H1 (cell line): ENCODE measurements around the gene IMPG2. TPM values are rescaled to one million over a fixed set of nuclear protein-coding genes. Genes with fewer than 3 reads are reported as not detected.

ENCODE experiments used
- CHD7 ChIP-seq: fragments of 300-600 bp; sonication (generic); IDR thresholded peaks from 2 replicates; pipeline ENCODE4 v1.7.1; 2012; ENCODE audit warnings: low read length, moderate library complexity, mild to moderate bottlenecking, inconsistent platforms; ENCODE audit not compliant: insufficient replicate concordance
- polyA plus RNA-seq, 7 experiments: library from polyadenylated mRNA; depleted of rRNA in 3 of 7; stranded (reverse) in 5 of 7; unstranded in 2 of 7; fragments of >200 nt in 5 of 7; fragments of 200-250 nt in 2 of 7; gene quantifications; 1 replicate in 5 of 7; 2 replicates in 1 of 7; 4 replicates in 1 of 7; pipeline versions ENCODE4 v1.2.1 to v1.2.3, GENCODE V29; 2011 to 2013; ENCODE audit warnings: missing spikeins in 2 of 7, mixed read lengths in 2 of 7
- total RNA-seq: library from RNA; stranded (reverse); fragmentation: NEBNext Ultra II Directional; extraction: Animal tissue kit (Norgen Biotek cat#: 25700); gene quantifications from 2 replicates; pipeline ENCODE4 v1.2.1, GENCODE V29; 2021

IMPG2 gene
- total and polyA plus RNA-seq, 2 of the 8 experiments (the other 6 are each of a cell fraction or from before 2014, with no cell fraction given), result 0.03 to 0.06 TPM

GRCh38 chr3:101181801-101182200 lies 138.6 kb downstream of the IMPG2 start (continued):
- no peak for TF ChIP-seq CHD7
